ENCODE data around the gene MON1B.
"Not testable (repeated sequence)": the region's sequence is repeated elsewhere in the genome, so short reads cannot be mapped to it uniquely, and the experiment has no call there.

The MON1B gene

GRCh38 chr16:77199211-77199610 is 8.2 kb downstream of the MON1B start, which contains the start of gene SYCE1L:
Gene SYCE1L, plus strand, starts transcription at chr16:77199408. Its CDS starts 44 bp downstream, at chr16:77199452.
- DNase-seq: no peak

DNA sequence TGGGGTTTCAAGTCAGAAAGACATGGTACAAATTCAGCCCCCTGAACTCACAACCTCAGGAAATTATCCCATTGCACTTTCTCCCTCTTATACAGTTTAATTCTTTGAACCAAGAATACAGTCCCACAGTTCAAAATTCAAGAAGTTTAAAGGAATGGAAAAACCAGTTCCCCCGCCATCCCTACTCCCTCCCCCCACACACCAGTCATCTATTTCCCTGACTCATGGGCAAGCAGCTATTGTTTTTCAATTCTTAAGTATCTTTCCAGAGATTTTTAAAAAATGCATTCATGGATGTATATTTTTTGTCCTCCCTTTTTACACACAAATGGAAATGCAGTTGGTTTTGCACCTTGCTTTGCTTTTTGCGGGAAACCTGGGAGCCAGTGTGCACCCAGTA is 15.5 kb downstream of the MON1B start:
- DNase-seq: no peak

DNA sequence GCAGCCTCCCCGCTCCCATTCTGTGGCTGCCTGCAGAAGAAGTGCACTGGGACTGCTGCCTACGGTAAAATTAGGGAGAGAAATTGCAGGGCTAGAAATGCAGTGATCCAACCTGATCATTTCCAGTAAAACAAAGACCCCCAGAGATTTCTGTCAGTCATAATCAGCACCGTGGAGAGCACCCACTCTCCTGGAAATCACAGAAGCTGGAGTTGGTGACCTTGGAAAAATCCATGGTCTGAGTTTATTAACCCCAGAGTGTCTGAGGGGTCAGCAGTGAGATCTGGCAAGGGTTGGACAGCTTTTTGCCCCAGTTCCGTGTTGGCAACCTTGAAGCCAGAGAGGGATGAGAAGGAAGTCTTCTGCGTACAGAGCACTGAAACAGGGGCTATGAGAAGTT is 16.0 kb downstream of the MON1B start:
- no peak for DNase-seq

GRCh38 chr16:77208382-77208781 is 17.4 kb downstream of the MON1B start:
- no peak for DNase-seq

- peak; percentile 82 for DNase-seq
Observed at GRCh38 chr16:77211880-77212740, 21.1 kb downstream of the MON1B start.

DNA sequence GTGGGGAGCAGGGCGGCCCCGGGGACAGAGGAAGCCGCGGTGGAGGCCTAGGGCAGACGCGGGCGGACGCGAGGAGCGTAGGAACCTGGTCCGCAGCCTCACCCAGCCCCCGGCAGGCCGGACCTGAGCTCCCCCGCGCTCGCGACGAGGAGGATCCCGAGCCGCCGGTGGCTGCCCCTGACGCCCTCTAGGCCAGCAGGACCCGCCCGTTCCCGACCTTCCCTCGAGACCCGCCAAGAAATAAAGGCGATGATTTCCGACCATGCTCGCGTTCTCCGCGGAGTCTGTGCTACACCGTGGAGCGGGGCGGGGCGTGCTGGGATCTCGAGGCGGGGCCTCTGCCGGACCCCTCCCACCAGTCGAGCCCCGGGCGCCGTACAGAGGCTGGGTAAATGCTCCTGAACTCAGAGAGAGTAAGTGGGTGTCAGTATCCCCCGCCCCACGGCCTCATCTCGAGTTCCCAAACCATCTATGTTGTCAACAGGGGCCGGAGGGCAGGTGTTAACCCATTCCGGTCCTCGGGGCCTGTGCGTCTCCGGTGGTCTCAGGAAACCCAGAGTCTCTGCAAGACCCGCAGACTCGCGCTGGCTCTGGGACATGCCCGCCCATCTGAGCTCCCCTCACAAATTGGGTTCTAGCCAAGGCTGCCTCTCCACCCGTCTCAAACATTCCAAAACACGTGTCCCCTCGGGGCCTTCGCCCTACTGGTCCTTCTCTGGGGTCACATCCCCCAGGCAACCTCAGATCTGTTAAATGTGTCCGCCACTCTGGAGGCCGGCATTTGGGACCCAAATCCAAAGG is 22.0 kb downstream of the MON1B start:
- DNase-seq: peak; percentile 88

DNA sequence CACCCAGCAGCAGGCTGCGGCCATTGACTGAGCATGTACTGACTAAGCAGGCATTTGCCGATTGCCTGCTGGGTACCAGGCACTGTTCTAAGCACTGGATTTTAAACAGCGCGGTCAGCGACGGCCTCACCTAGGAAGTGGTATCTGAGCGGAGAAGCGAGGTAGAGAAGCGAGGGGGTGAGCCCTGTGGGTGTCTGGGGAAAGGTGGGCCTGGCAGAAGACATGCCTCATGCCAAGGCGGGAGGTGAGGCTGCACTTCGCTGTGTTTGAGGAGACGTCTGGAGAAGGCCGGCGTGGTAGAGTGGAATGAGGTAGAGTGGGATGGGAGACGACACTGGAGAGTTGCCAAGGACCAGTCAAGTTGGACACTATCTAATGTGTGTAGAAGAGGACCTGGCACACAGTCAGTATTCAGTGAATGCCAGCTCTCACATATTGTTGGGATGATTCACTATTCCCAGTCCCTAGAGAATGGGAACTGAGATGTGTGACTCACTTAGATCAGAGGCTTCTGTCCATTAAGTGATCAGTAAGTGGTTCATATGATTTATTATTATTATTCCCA is 22.6 kb downstream of the MON1B start:
- no peak for DNase-seq

GRCh38 chr16:77214411-77215138 is 23.6 kb downstream of the MON1B start:
- DNase-seq: peak; percentile 36

DNA sequence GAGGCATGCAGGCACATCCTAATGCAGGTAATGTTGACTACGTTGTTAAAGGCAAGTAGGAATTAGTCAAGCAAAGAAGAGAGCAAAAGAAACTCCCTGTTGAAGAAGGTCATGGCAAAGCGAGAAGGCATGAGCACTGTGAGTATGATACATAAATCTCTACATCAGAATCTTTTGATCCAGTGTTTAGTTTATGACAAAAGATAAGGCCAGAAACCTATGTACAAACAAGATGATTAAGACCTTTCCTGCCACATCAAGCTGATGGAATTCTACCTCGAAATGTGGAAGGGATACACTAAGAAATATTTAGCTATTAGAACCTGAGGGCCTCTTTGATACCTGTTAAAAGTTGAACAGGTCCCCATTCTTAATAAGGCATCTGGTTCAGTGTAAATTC is 28.4 kb downstream of the MON1B start:
- DNase-seq: no peak

DNA sequence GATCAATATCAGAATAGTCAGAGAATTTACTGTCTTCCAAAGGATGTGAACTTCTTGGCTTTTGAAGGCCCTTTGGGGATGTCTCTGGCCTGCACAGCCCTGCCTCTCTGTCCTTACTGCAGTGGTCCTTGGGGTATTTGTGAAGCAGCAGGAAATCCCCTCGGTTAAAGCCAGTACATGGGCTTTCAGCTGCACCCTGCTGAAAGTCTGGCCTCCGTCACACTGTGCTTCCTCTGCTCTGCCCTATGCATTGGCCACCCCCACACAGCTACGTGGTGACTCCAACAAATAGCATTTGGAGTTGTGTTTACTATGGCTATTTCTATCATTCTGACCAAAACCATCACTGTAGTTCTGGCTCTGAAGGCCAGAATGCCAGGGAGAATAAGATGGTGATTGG is 29.4 kb downstream of the MON1B start:
- DNase-seq: peak; percentile 25

DNA sequence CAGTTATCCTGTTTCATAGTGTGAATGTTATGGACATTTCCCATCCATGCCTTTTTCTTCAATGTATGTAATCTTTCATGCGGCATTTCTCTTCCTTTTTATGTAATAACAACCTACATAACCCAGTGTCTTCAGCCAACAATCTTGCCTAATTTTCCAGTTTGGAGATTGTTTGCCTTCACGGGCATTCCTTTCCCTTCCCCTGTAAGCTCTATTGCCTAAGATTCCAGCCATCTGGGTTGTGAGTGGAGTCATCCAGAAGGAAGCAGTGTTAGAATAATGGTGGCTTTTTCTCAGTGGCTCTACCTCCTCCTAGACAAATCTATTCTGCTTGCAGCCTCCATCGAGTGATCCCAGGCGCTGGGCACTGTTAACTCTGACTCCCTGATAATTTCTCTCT is 30.5 kb downstream of the MON1B start:
- DNase-seq: no peak

GRCh38 chr16:77223184-77223583 is 32.2 kb downstream of the MON1B start:
- DNase-seq: peak; percentile 59

GRCh38 chr16:77225182-77225581 is 34.2 kb downstream of the MON1B start:
- no peak for DNase-seq

DNA sequence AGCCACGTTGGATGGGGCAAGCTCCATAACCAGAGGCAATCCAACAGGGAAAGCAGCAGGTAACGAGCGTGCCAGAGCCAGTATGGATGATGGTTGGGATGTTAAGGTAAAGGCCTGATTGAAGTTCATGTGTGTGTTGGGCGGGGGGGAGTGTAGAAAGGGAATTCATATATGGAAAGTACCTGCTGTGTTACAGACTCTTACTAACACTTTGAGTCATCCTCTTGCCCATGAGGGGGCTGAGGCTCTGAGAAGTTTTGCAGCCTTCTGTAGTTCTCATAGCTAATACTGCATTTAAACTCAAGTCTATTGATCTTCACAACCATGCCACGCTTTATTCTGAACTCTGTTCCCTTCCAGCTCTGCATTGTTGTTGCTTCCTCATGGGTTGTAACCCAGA is 36.8 kb downstream of the MON1B start:
- no peak for DNase-seq

GRCh38 chr16:77231047-77231446 is 40.1 kb downstream of the MON1B start:
- DNase-seq: no peak

GRCh38 chr16:77233799-77234519 is 43.0 kb downstream of the MON1B start:
- DNase-seq: no peak

DNA sequence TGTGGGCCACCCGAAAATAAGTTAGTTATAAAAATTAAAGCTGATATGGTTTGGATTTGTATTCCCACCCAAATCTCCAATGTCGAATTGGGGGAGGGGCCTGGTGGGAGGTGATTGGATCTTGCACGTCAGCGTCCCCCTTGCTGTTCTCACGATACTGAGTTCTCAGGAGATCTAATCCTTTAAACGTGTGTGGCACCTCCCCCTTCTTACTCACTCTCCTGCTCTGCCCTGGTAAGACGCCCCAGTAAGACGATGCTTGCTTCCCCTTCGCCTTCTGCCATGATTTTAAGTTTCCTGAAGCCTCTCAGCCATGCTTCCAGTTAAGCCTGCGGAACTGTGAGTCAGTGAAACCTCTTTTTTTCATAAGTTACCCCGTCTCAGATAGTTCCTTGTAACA is 43.6 kb downstream of the MON1B start:
- no peak for DNase-seq

- peak; percentile 96 for DNase-seq
Observed at GRCh38 chr16:77236063-77236511, 45.1 kb downstream of the MON1B start.

DNA sequence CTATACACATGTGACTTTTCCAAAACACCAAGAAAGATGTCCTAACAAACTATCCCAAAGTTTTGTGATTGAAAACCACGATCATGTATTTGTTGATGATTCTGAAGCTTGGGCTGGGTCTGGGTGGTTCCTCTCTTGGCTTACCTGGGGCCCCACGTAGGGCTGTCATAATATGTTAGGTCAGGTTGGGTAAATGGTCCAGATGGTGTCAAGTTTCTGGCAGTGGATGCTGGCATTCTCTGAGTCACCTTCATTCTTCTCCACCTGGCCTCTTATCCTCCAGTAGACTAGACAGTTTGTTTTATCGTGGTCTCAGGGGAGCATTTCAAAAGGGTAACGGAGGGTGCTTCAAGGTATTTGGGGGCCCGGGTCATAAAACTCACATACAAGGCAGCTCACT is 47.6 kb downstream of the MON1B start:
- no peak for DNase-seq

- not testable (repeated sequence) for DNase-seq
Observed at GRCh38 chr16:77242471-77242870, 51.5 kb downstream of the MON1B start.

GRCh38 chr16:77246150-77246549 is 55.2 kb downstream of the MON1B start:
- DNase-seq: no peak

DNA sequence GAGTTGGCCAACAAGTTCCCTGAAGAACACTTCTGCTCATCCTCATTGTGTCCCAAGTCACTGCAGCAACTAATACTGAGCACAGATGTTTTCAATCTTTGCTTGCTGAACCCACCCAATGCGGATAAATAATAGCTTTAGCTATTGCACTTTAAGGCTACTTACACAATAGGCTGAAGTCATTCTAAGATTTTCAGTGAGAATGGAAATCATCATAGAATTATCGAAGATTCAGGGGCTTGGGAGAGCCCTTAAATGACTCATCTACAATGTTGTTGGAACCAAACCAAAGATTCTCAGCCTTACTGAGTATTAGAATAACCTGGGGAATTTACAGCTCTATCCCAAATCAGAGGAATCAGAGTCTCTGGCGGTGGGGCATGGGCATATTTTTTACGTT is 59.4 kb downstream of the MON1B start:
- no peak for DNase-seq

All from activated CD8-positive, alpha-beta memory T cell treated with anti-CD3 and anti-CD28 coated beads, Interleukin-2, amount 50 U/mL, for 48 hours (primary cell).